ENCODE results near the gene TANK.

- TF ChIP-seq CTCF (conservative IDR thresholded peaks at IDR 0.05; ENCODE audit: low read length) (no peak), EZH2phosphoT487 (IDR thresholded peaks at IDR 0.05; ENCODE audit: borderline replicate concordance, low read depth, low read length) (no peak)
Observed at GRCh38 chr2:161170958-161171932, 11.0 kb downstream of the TANK start.

All from OCI-LY7 (cell line).